Hematopoietic multipotent progenitor cell treated with erythropoietin and hydrocortisone succinate and interleukin-3 and kit ligand, for 15 days (in vitro differentiated cells): ENCODE measurements around the gene LDLRAP1.
"Not testable (repeated sequence)": the region's sequence is repeated elsewhere in the genome, so short reads cannot be mapped to it uniquely, and the experiment has no call there.

Experiments used
- DNase-seq: peaks from one replicate; pipeline ENCODE4 v3.0.0-alpha.2; 2015; ENCODE audit warnings: low spot score

LDLRAP1 gene

GRCh38 chr1:25543425-25544242, at the start of gene LDLRAP1:
Gene LDLRAP1, plus strand, starts transcription at chr1:25543606. Its CDS starts 93 bp downstream, at chr1:25543699.
- peak; percentile 77 for DNase-seq

DNA sequence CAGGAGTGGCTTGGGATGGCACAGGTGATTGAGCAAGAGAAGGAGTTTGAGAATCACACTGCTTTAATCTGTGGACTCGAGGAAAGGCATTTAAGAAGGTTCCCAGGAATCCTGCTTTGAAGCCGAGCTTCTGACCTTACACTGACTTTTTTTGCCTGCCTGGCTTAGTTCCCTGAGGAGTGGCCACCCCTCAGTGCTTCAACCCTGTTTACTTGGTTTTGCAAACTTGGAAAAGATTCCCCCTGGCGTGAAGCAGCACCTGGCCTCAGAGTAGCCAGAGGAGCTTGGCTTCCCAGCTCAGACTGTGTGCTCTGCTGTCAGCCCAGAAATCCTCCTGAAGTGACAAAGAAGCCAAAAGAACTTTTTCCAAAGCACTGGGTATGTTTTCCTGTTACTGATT, 48.5 kb upstream of the LDLRAP1 start:
- DNase-seq = no peak

- DNase-seq = no peak
These were observed 42.7 kb upstream of the LDLRAP1 start for GRCh38 chr1:25500694-25501093.

GRCh38 chr1:25501235-25502058, 42.0 kb upstream of the LDLRAP1 start:
- no peak for DNase-seq

GRCh38 chr1:25502957-25503356, 40.4 kb upstream of the LDLRAP1 start:
- no peak for DNase-seq

- DNase-seq = peak; percentile 45
These were observed 39.6 kb upstream of the LDLRAP1 start for GRCh38 chr1:25503551-25504426.

DNA sequence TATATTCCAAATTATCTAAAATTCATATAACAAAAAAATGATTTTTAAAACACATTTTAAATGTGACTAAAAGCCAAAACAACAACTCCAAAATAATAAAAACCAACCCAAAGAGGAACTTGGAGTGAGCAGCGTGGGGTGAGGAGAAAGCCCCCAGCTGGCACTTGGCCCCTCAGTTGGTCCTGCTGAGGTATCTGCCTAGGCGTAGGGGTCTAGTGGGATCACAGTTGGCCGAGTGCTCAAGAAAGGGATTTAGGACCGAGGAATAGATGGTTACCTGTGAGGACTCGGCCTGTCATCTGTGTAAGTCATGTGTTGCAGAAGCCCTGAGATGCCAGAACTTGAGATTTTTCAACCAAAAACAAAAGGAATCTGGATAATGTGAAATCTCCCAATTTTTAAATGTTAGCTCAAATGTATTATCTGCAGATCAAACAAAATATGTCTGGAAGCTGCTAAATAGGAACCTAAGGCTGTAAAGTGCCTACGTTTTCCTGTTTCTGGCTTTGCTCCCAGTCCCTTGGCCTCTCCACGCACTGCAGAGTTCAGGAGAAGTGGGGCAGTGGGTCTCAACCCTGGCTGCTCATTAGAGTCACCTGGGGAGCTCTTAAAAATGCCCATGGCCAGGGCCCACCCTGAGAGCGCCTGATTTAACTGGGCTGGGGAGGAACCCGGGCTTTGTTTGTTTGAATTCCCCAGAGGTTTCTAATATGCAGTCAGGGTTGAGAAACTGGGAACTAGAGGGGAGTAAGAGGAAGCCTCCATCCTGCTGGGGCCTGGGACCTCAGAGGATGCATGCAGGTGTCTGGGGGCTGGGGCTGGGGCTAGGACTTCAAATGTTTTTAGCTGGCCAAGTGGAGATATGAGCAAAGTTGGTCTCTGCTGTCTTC, 38.5 kb upstream of the LDLRAP1 start:
- no peak for DNase-seq

DNA sequence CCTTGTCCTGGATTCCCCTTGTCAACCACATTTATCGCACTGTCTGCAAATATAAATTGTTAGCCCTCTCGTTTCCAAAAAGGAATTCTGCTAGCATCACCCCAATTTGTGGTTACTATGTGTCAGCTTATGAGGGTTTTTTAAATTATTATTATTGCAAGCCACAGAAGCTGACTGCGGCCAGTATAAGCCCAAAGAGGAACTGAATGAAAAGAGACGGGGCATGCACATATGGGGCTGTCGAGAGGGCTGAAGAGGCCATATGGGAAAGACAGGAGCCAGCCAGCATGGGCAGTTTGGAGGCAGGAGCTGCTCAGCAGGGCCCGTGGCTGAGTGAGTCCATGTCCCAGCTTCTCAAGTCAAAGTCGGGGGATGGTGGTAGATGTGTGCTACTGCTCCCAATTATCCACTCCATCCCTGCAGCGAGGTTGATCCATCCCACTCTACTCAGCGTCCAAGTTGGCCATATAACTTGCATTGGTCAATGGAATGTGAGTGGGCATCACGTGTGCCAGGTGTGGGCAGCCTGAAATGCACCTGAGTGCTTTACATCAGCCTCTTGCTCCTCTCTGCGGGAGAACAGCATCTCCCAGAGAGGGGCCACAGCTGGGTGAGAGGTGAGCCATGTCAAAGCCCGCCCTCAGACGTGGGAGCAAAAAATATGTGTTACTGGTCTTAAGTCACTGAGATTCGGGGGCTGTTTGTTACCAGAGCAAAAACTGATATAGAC, 37.6 kb upstream of the LDLRAP1 start:
- DNase-seq = no peak

DNA sequence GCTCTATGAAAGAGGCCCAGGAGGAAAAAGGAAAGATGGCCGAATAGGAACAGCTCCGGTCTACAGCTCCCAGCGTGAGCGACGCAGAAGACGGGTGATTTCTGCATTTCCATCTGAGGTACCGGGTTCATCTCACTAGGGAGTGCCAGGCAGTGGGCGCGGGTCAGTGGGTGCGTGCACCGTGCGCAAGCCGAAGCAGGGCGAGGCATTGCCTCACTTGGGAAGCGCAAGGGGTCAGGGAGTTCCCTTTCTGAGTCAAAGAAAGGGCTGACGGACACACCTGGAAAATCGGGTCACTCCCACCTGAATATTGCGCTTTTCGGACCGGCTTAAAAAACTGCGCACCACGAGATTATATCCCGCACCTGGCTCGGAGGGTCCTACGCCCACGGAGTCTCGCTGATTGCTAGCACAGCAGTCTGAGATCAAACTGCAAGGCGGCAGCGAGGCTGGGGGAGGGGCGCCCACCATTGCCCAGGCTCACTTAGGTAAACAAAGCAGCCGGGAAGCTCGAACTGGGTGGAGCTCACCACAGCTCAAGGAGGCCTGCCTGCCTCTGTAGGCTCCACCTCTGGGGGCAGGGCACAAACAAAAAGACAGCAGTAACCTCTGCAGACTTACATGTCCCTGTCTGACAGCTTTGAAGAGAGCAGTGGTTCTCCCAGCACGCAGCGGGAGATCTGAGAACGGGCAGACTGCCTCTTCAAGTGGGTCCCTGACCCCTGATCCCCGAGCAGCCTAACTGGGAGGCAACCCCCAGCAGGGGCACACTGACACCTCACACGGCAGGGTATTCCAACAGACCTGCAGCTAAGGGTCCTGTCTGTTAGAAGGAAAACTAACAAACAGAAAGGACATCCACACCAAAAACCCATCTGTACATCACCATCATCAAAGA, 36.6 kb upstream of the LDLRAP1 start:
- not testable (repeated sequence) for DNase-seq

GRCh38 chr1:25513666-25514065, 29.7 kb upstream of the LDLRAP1 start:
- DNase-seq = no peak

GRCh38 chr1:25515033-25515432, 28.4 kb upstream of the LDLRAP1 start:
- DNase-seq = no peak

- DNase-seq = no peak
These were observed 26.7 kb upstream of the LDLRAP1 start for GRCh38 chr1:25516686-25517085.

DNA sequence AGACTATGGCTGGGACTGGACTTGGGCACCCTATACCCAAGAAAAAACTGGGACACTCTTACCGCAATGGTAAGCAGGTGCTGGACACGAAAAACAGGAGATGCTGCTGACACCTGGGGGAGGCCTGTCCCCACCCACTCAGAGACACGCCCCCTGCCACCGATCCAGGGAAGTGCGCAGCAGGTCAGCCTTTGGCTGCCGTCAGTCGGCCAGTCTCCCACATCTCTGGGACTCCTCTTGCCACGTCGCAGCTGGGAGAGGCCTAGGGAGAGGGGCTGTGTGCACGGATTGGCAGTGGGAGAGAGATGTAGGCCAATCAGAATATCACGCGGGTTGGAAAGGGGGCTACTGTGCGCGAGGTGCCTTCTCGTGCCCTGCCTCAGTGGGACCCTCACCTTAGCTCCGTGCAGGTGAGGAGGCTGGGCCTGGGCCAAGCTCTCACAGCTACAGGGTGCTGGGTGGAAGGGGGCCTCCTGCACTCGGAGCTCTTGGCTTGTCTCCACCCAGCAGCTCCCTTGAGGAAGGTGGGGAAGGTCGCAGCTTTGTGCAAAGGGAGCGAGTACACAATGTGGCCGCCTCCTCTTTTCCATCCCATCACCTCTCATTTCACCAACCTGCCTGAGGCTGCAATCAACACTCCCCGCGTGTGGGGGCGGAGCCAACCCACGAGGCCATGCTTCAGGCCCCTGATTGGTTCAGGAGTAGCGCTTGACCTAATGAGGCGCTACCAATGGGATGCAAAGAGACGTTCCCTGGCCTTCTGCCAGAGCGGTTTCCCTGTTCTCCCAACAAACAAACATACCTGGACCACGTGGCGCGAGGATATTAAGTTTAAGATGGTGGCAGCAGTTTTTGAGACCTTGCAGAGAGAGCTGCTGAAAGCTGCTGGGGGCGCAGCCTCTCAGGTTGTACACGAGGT, 25.7 kb upstream of the LDLRAP1 start:
- DNase-seq = no peak

DNA sequence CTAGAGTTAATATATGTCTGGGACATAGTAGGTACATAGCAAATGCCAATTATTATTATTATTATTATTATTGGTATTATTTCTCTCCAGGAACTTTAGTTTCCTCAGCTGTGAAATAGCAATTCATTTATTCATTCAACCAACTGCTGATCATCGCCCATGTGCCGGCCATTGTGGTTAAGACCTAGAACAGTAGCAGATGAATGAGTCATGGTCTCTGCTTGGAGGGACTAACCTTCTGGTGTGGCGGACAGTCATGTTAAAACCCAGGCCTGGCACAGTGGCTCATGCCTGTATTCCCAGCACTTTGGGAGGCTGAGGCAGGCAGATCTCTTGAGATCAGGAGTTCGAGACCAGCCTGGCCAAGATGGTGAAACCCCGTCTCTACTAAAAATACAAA, 23.8 kb upstream of the LDLRAP1 start:
- DNase-seq = no peak

GRCh38 chr1:25520446-25521061, 22.9 kb upstream of the LDLRAP1 start:
- peak; percentile 77 for DNase-seq

GRCh38 chr1:25522031-25522655, 21.3 kb upstream of the LDLRAP1 start:
- no peak for DNase-seq

DNA sequence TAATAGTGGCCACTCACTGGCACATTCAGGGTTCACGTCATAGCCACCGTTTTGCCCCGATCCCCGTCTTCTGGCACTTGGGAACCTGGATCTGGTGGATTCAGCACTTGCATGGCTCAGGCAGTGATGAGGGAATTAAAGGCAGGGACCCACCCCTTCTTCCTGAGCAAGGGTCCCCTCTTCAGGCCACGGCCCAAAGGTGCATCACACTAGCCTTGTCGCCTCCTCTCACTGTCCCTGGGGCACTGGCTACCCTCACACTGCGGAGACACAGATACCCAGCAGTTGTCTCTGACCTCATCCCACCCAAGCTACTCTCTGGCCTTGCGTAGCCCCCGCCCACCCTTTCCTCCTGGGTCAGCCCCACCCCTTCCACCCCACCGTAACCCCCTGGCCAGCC, 19.9 kb upstream of the LDLRAP1 start:
- DNase-seq = no peak
